ENCODE measurements around the gene SLC41A1. TPM values are rescaled to one million over a fixed set of nuclear protein-coding genes. Genes with fewer than 3 reads are reported as not detected.

The SLC41A1 gene
- total RNA-seq, 1 experiment from 2014 or later, result 31.9 TPM

DNA sequence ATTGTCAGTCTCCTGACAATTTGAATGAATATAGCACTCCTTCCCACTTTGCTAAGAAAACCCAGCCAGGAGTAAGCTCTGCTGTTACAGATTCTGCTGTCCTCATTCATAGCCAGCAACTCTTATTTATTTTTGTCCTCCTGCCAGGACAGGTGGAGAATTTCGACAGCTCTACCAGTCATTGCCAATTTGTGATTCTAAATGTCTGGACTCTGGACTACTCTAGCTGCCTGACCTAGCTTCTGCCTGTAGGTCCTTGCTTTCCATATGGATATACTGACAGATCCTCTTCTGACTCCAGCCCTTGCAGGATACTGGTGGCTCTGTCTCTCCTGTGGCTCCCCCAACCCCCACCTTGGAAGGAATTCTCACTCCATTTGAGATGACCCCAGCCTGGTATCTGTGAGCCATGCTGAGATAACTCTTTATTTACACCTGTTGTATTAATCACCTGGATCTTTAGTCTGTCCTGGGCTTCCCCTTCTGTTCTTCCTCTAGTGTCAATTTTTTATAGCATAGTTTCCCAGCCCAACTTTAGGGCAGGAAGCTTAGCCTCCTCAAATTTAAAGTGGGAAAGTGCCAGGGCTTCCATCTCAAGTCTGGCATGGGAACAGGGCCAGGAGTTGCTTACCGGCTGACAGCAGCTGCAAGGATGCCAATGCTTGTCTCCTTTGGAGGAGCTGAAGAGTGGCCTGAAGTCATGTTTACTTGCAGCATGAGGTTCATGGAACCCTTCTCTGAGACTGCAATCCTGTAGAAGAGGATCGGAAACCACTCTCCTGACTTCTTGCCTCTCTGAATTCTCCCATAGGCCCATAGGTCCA, 30.2 kb upstream of the SLC41A1 start:
- TF ChIP-seq, protein P1, sequence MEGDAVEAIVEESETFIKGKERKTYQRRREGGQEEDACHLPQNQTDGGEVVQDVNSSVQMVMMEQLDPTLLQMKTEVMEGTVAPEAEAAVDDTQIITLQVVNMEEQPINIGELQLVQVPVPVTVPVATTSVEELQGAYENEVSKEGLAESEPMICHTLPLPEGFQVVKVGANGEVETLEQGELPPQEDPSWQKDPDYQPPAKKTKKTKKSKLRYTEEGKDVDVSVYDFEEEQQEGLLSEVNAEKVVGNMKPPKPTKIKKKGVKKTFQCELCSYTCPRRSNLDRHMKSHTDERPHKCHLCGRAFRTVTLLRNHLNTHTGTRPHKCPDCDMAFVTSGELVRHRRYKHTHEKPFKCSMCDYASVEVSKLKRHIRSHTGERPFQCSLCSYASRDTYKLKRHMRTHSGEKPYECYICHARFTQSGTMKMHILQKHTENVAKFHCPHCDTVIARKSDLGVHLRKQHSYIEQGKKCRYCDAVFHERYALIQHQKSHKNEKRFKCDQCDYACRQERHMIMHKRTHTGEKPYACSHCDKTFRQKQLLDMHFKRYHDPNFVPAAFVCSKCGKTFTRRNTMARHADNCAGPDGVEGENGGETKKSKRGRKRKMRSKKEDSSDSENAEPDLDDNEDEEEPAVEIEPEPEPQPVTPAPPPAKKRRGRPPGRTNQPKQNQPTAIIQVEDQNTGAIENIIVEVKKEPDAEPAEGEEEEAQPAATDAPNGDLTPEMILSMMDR (IDR thresholded peaks at IDR 0.05; ENCODE audit: unreplicated experiment), result no peak
- no peaks in the 10 kb centered on the region for H3K9me3 Mint-ChIP-seq (ENCODE audit: low read depth, unreplicated experiment)
- no peak overlapping the region for H3K27ac Mint-ChIP-seq (ENCODE audit: unreplicated experiment)
- H3K4me1 Mint-ChIP-seq (ENCODE audit: low read depth, unreplicated experiment), result no peaks in the 10 kb centered on the region
- DNase-seq, result no peak
- intact Hi-C loops (cut with micrococcal nuclease; ENCODE audit: unreplicated experiment), result no loop called here
- peaks cover 61% of the 10 kb centered on the region for H3K27me3 Mint-ChIP-seq (ENCODE audit: unreplicated experiment)
- CTCF ChIA-PET, result interaction anchor here (0.6 to 1.2 kb wide), 3 partner anchors 9 to 30 kb away, joined by 3 read pairs; partner anchors contain the start of gene SLC41A1
- no peak overlapping the region for H3K4me3 Mint-ChIP-seq (ENCODE audit: low read depth, unreplicated experiment)
- no TSS peak for BruUV-seq (replicated peaks)
- no peaks in the 10 kb centered on the region for H3K36me3 Mint-ChIP-seq (ENCODE audit: insufficient read depth, unreplicated experiment)

DNA sequence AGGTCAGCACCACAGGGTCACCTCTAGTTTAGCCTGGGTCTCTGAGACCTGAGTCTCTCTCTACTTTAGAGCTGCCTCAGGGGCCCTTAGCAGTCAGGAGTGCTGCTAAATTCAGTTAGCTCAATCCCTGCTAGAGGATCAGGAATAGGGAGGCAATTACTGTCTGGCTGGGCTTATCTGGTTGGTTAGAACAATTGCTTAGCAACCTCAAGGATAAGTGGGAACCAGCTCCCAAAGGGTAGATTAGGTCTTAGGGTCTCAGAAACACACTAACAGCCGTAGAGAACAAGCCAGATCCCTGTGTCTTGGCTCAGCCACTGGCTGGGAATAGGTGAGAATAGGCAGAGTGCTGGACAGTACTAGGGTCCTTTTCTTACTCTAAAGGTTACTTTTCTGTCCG, 29.2 kb upstream of the SLC41A1 start:
- CTCF ChIA-PET, result interaction anchor here (1.2 kb wide), 1 partner anchor 17 kb away, joined by 3 read pairs; no protein-coding TSS in a partner anchor
- Mint-ChIP-seq H3K4me3 (ENCODE audit: low read depth, unreplicated experiment) (no peak overlapping the region), H3K27me3 (ENCODE audit: unreplicated experiment) (peaks cover 67% of the 10 kb centered on the region), H3K9me3 (ENCODE audit: low read depth, unreplicated experiment) (no peaks in the 10 kb centered on the region), H3K27ac (ENCODE audit: unreplicated experiment) (no peak overlapping the region), H3K4me1 (ENCODE audit: low read depth, unreplicated experiment) (no peaks in the 10 kb centered on the region), H3K36me3 (ENCODE audit: insufficient read depth, unreplicated experiment) (no peaks in the 10 kb centered on the region)
- no peak for DNase-seq
- TF ChIP-seq, protein P1 (IDR thresholded peaks at IDR 0.05; ENCODE audit: unreplicated experiment), result no peak
- intact Hi-C loops (cut with micrococcal nuclease; ENCODE audit: unreplicated experiment), result no loop called here
- BruUV-seq (replicated peaks), result no TSS peak

DNA sequence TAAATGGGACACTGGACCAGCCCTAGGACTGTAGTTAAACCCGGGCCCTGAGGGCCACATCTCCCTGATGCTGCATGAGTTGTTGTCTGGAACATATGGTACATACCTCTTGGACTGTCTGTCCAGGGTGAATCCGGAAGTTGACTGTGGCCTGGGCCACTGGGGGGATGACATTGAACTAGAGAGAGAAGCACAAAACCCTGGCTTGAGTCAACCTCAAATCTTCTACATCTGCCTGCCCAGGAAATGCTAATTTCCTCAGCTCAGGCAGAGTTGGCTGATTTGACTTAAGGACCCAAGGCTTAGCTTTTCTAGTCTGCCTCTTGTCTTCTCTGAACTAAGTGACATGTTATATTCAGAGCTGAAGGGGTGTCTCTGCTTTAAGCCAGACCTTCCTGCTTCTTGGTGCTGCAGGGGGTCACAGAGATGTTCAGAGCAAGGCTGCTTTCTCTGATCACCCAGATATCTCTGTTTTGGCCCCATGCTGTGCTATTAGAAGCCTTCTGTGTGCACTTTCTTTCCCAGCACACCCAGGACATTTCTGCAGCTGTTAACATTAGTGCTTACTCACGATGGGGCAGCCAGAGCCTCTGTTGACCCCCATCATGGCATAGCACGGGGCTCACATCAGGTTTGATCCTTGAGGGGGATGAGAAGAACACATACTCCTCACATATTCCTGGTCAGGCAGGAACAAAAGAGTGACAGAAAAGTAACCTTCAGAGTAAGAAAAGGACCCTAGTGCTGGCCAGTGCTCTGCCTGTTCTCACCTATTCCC, 27.3 kb upstream of the SLC41A1 start:
- Mint-ChIP-seq H3K27ac (ENCODE audit: unreplicated experiment) (no peak overlapping the region), H3K4me1 (ENCODE audit: low read depth, unreplicated experiment) (no peaks in the 10 kb centered on the region), H3K36me3 (ENCODE audit: insufficient read depth, unreplicated experiment) (no peaks in the 10 kb centered on the region), H3K9me3 (ENCODE audit: low read depth, unreplicated experiment) (no peaks in the 10 kb centered on the region), H3K4me3 (ENCODE audit: low read depth, unreplicated experiment) (no peak overlapping the region), H3K27me3 (ENCODE audit: unreplicated experiment) (peaks cover 84% of the 10 kb centered on the region)
- TF ChIP-seq, protein P1 (IDR thresholded peaks at IDR 0.05; ENCODE audit: unreplicated experiment), result no peak
- no peak for DNase-seq
- CTCF ChIA-PET, result no interaction called here
- intact Hi-C loops (cut with micrococcal nuclease; ENCODE audit: unreplicated experiment), result no loop called here
- no TSS peak for BruUV-seq (replicated peaks)

DNA sequence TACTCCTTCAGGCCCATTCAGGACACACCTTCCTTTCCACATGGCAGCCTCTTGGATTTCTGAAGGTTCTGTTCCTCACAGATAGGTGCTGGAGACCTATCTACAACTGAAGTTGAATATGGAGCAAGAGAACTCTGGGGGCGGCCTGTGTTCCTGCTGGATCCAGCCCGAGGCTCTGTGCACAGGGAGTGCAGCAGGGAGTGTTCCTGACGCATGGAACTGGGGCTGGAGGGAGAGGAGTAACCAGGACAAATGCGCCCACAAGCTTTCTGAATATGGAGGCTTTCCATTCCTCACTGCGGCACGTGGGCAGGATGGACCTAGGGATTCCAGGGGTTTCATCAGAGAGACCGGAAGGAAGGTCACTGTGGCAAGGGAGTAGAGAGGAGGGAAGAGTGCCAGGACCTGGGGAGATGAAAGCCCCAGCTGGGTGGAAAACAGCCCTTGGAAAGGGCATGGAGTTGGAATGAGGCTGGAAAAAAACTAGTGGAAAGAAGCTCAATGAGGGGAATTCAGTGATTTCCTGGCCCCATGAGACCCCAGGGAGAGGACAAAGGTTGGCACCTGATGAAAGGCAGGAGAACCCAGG, 24.5 kb upstream of the SLC41A1 start:
- no peaks in the 10 kb centered on the region for H3K4me1 Mint-ChIP-seq (ENCODE audit: low read depth, unreplicated experiment)
- intact Hi-C loops (cut with micrococcal nuclease; ENCODE audit: unreplicated experiment), result no loop called here
- no peak for DNase-seq
- CTCF ChIA-PET, result no interaction called here
- no TSS peak for BruUV-seq (replicated peaks)
- no peaks in the 10 kb centered on the region for H3K9me3 Mint-ChIP-seq (ENCODE audit: low read depth, unreplicated experiment)
- H3K27me3 Mint-ChIP-seq (ENCODE audit: unreplicated experiment), result peaks cover 77% of the 10 kb centered on the region
- TF ChIP-seq, protein P1 (IDR thresholded peaks at IDR 0.05; ENCODE audit: unreplicated experiment), result no peak
- no peaks in the 10 kb centered on the region for H3K36me3 Mint-ChIP-seq (ENCODE audit: insufficient read depth, unreplicated experiment)
- no peak overlapping the region for H3K4me3 Mint-ChIP-seq (ENCODE audit: low read depth, unreplicated experiment)
- H3K27ac Mint-ChIP-seq (ENCODE audit: unreplicated experiment), result no peak overlapping the region
